DLD1 (cell line): ENCODE results near the gene TMEM87B.

Experiments used
- in situ Hi-C: cut with HindIII; loops from 2 replicates; pipeline ENCODE4 v1.10.0; 2017; ENCODE audit warnings: low sequenced_read_pairs

The TMEM87B gene

GRCh38 chr2:112054847-112055729 lies at the start of gene TMEM87B:
TSS of gene TMEM87B (plus strand) at chr2:112055269. CDS start at chr2:112055592, 323 bp downstream.
- in situ Hi-C loops = no loop called here

- in situ Hi-C loops = no loop called here
Observed at GRCh38 chr2:112005406-112006075, 49.5 kb upstream of the TMEM87B start.

GRCh38 chr2:112006076-112006410 lies 49.0 kb upstream of the TMEM87B start:
- in situ Hi-C loops = no loop called here

- in situ Hi-C loops = no loop called here
Observed at GRCh38 chr2:112007493-112007892, 47.6 kb upstream of the TMEM87B start.

- in situ Hi-C loops = no loop called here
Observed at GRCh38 chr2:112008910-112009485, 46.1 kb upstream of the TMEM87B start.

- in situ Hi-C loops = no loop called here
Observed at GRCh38 chr2:112010751-112011150, 44.3 kb upstream of the TMEM87B start.

- in situ Hi-C loops = no loop called here
Observed at GRCh38 chr2:112012556-112012955, 42.5 kb upstream of the TMEM87B start.

GRCh38 chr2:112018846-112019245 lies 36.2 kb upstream of the TMEM87B start:
- in situ Hi-C loops = no loop called here

GRCh38 chr2:112019569-112019982 lies 35.5 kb upstream of the TMEM87B start:
- in situ Hi-C loops = no loop called here

GRCh38 chr2:112020561-112020960 lies 34.5 kb upstream of the TMEM87B start:
- in situ Hi-C loops = no loop called here

- in situ Hi-C loops = no loop called here
Observed at GRCh38 chr2:112021290-112021689, 33.8 kb upstream of the TMEM87B start.

GRCh38 chr2:112021781-112022231 lies 33.3 kb upstream of the TMEM87B start:
- in situ Hi-C loops = no loop called here

- in situ Hi-C loops = no loop called here
Observed at GRCh38 chr2:112023707-112024106, 31.4 kb upstream of the TMEM87B start.

GRCh38 chr2:112024231-112024630 lies 30.8 kb upstream of the TMEM87B start:
- in situ Hi-C loops = no loop called here

- in situ Hi-C loops = no loop called here
Observed at GRCh38 chr2:112024896-112025491, 30.1 kb upstream of the TMEM87B start.

GRCh38 chr2:112026509-112026908 lies 28.6 kb upstream of the TMEM87B start:
- in situ Hi-C loops = no loop called here

- in situ Hi-C loops = no loop called here
Observed at GRCh38 chr2:112027767-112028166, 27.3 kb upstream of the TMEM87B start.

- in situ Hi-C loops = no loop called here
Observed at GRCh38 chr2:112029164-112029563, 25.9 kb upstream of the TMEM87B start.

GRCh38 chr2:112031473-112032223 lies 23.4 kb upstream of the TMEM87B start:
- in situ Hi-C loops = no loop called here

- in situ Hi-C loops = no loop called here
Observed at GRCh38 chr2:112032224-112032586, 22.9 kb upstream of the TMEM87B start.
